ENCODE data around the gene SENP1. TPM values are rescaled to one million over a fixed set of nuclear protein-coding genes. Genes with fewer than 3 reads are reported as not detected.
A peak's percentile ranks its signal among the peaks of the same experiment; 100 is the strongest.

SENP1 gene
- total RNA-seq, result 10 to 100 TPM; 20.6 to 58.8 (median 24.5) TPM

GRCh38 chr12:48105867-48106680, at the start of gene SENP1:
SENP1 (minus strand) TSS chr12:48106079; CDS start chr12:48101472, 4,607 bp downstream.
- H3K27me3 ChIP-seq, result no peaks in the 10 kb centered on the region
- H3K9me3 ChIP-seq, result no peaks in the 10 kb centered on the region
- DNase-seq, result peak; percentile 86 to 87
- peaks cover 7 to 16% of the 10 kb centered on the region in 2 donors for H3K4me1 ChIP-seq
- no peaks in the 10 kb centered on the region for H3K36me3 ChIP-seq
- 0 to 1% methylated on average over 33 to 41 of the region's 53 CpGs for WGBS, 2 donors
- intact Hi-C loops (cut with DNase I), result no loop called here
- peak within 1 kb of the TSS; percentile 89 to 96 (median 93) for H3K27ac ChIP-seq
- TF ChIP-seq CTCF (IDR thresholded peaks at IDR 0.05) (peak in 4 of 6 experiments; percentile 21 to 43 (median 40)), POLR2A (IDR thresholded peaks at IDR 0.05) (peak; percentile 17 to 46)
- peak within 1 kb of the TSS; percentile 65 to 71 (median 68) for H3K4me3 ChIP-seq (replicated peaks in 1 of 3)

GRCh38 chr12:48151103-48151771, 45.4 kb upstream of the SENP1 start:
- Histone ChIP-seq H3K27me3 (no peaks in the 10 kb centered on the region), H3K36me3 (peaks cover 38 to 43% of the 10 kb centered on the region in 2 donors), H3K4me1 (peaks cover 4 to 6% of the 10 kb centered on the region in 2 donors), H3K9me3 (no peaks in the 10 kb centered on the region), H3K4me3 (replicated peaks in 1 of 3) (no peak overlapping the region), H3K27ac (no peak overlapping the region)
- no peak for DNase-seq
- TF ChIP-seq CTCF (IDR thresholded peaks at IDR 0.05), result no peak
- no peak for TF ChIP-seq POLR2A (IDR thresholded peaks at IDR 0.05)
- intact Hi-C loops (cut with DNase I), result loop anchor here (10.0 kb wide), 1 partner anchor 436 kb away; no protein-coding TSS in a partner anchor
- 75 to 92% methylated on average over 2 of the region's 2 CpGs for WGBS, 2 donors

GRCh38 chr12:48145981-48146380, 40.1 kb upstream of the SENP1 start:
- no peak overlapping the region for H3K27ac ChIP-seq

GRCh38 chr12:48143898-48144297, 38.0 kb upstream of the SENP1 start:
- Histone ChIP-seq H3K4me3 (replicated peaks in 1 of 3) (no peak overlapping the region), H3K9me3 (no peaks in the 10 kb centered on the region), H3K27ac (no peak overlapping the region), H3K36me3 (peaks cover 13 to 70% of the 10 kb centered on the region in 2 donors), H3K4me1 (no peaks in the 10 kb centered on the region), H3K27me3 (no peaks in the 10 kb centered on the region)
- WGBS, 2 donors, result 76 to 100% methylated on average over 2 of the region's 2 CpGs
- intact Hi-C loops (cut with DNase I), result no loop called here
- TF ChIP-seq POLR2A (IDR thresholded peaks at IDR 0.05), result no peak
- no peak for TF ChIP-seq CTCF (IDR thresholded peaks at IDR 0.05)
- DNase-seq, result no peak

More at GRCh38 chr12:48145981-48146380, 40.1 kb upstream of the SENP1 start:
- no peaks in the 10 kb centered on the region for H3K4me1 ChIP-seq
- H3K36me3 ChIP-seq, result peaks cover 28 to 71% of the 10 kb centered on the region in 2 donors
- intact Hi-C loops (cut with DNase I), result no loop called here
- no peak for DNase-seq
- TF ChIP-seq POLR2A (IDR thresholded peaks at IDR 0.05) (no peak), CTCF (IDR thresholded peaks at IDR 0.05) (no peak)
- H3K4me3 ChIP-seq (replicated peaks in 1 of 3), result no peak overlapping the region
- 73 to 78% methylated on average over 1 of the region's 1 CpG for whole genome bisulfite sequencing, 2 donors
- no peaks in the 10 kb centered on the region for H3K9me3 ChIP-seq
- no peaks in the 10 kb centered on the region for H3K27me3 ChIP-seq
